Aorta (tissue), 5 donors: Measurements from ENCODE around the gene SLIT3. TPM values are rescaled to one million over a fixed set of nuclear protein-coding genes. Genes with fewer than 3 reads are reported as not detected.

ENCODE experiments used
- ATAC-seq: fragments of 200-7000 bp; cut with Tn5 transposase; one replicate; pipeline ENCODE4 v1.9.1; 2022; ENCODE audit warnings: moderate library complexity; ENCODE audit not compliant: low FRiP score
- DNase-seq, 2 donors: peaks; one replicate each; pipeline ENCODE4 v3.0.0-alpha.2; 2020
- H3K27ac ChIP-seq, 2 donors: one replicate each; pipeline ENCODE4 v1.5.1; 2013; ENCODE audit warnings: low read length in 2 of 2, mild to moderate bottlenecking in 2 of 2, moderate library complexity in 2 of 2, control low read depth in 1 of 2, inconsistent platforms in 1 of 2, low read depth in 1 of 2
- H3K27me3 ChIP-seq, 2 donors: one replicate each; pipeline ENCODE4 v1.6.1; 2013; ENCODE audit warnings: control low read depth in 1 of 2, low read length in 1 of 2, mild to moderate bottlenecking in 1 of 2, moderate library complexity in 1 of 2; ENCODE audit not compliant: insufficient read depth in 2 of 2, control insufficient read depth in 1 of 2
- H3K36me3 ChIP-seq, 2 donors: one replicate each; pipeline ENCODE4 v1.6.1; 2013; ENCODE audit warnings: control low read depth in 1 of 2, low read length in 1 of 2, mild to moderate bottlenecking in 1 of 2; ENCODE audit not compliant: insufficient read depth in 2 of 2, control insufficient read depth in 1 of 2
- H3K4me1 ChIP-seq, 2 donors: one replicate each; pipeline ENCODE4 v1.6.1; 2013; ENCODE audit warnings: low read length in 2 of 2, control low read depth in 1 of 2, mild to moderate bottlenecking in 1 of 2, moderate library complexity in 1 of 2; ENCODE audit not compliant: insufficient read depth in 2 of 2, control insufficient read depth in 1 of 2
- H3K4me3 ChIP-seq, 2 donors: one replicate each; pipeline ENCODE4 v1.5.1; 2013; ENCODE audit warnings: low read length in 2 of 2, control low read depth in 1 of 2, mild to moderate bottlenecking in 1 of 2
- H3K9me3 ChIP-seq: one replicate; pipeline ENCODE4 v1.6.1; 2013; ENCODE audit warnings: mild to moderate bottlenecking, low read length; ENCODE audit not compliant: control insufficient read depth
- WGBS, 2 donors: extraction: QIAGEN DNeasy Blood & Tissue Kit; methylation state at CpG; one replicate each; pipeline ENCODE4 v1.1.7; 2013; 5-methylcytosine and 5-hydroxymethylcytosine counted together
- intact Hi-C, 2 donors: fragments of 100-400 bp; cut with DNase I; formaldehyde crosslinking; loops; one replicate each; pipeline versions ENCODE4 v1.14.2 to v1.15.0; 2022
- polyA plus RNA-seq, 2 donors: library from polyadenylated mRNA; stranded (reverse); fragments of 200-250 nt; gene quantifications; one replicate each; pipeline ENCODE4 v1.2.3, GENCODE V29; 2013
- total RNA-seq, 2 donors: library from RNA; stranded (reverse); fragmentation: NEBNext Ultra II Directional; extraction: Animal tissue kit (Norgen Biotek cat#: 25700); gene quantifications; one replicate each; pipeline ENCODE4 v1.2.1, GENCODE V29; 2021
- donor health status: healthy with polysubstance abuse.
- donor health status: Bipolar disorder and iron deficiency.
- donor health status: DM: no; HTN: no; CAD: no.
- donor health status: DM: no; HTN: no; CAD: no.
- donor health status: DM: yes; HTN: yes; CAD: no.

Gene SLIT3
- total and polyA plus RNA-seq, 4 donors, result 8.6 to 108 (median 77.0) TPM

DNA sequence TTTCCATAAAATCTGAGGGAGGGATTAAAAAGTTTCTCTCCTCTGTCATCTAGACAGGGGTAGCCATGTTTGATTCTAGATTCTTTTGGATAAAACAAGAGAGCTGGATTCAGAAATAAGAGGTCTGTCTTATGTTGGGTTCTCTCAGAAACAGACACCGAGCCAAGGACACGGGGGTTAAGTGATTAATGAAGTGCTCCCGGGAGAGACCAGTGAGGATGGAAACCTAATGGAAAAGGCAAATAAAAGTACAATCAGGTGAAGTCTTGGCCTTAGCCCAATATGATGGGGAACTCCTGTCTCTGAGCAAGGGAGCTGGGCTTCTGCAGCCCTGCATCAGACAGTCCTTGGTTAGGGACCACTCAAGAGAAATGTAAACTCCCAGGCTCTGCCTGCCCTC is 413.0 kb downstream of the SLIT3 start:
- DNase-seq (no peak), ATAC-seq (no peak)
- no peak overlapping the region for H3K27ac ChIP-seq
- no peaks in the 10 kb centered on the region for H3K27me3 ChIP-seq
- H3K4me3 ChIP-seq, result no peak overlapping the region
- no peaks in the 10 kb centered on the region for H3K9me3 ChIP-seq
- intact Hi-C loops, result no loop called here
- 93 to 95% methylated on average over 3 of the region's 3 CpGs for WGBS, 2 donors
- no peaks in the 10 kb centered on the region for H3K4me1 ChIP-seq
- H3K36me3 ChIP-seq, result peaks cover 0 to under 1% of the 10 kb centered on the region in 2 donors

DNA sequence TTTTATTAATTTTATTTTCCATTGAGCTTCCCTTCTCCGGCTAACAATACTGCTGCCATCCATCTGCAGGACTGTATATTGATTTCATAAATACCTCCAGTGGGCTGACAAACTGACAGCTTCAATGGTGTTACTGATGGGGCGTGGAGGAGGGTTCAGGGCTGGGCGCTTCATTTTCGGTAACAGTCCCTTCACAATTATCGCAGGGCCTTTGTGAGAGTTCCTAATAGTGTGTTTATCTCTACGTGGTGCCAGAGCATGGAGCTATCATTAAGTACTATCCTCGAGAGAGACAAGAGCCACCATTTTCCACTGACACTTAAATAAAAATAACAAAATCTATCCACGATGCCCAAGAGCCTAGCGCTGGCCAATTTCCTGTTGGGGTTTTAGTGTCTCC is 414.8 kb downstream of the SLIT3 start:
- no peak overlapping the region for H3K27ac ChIP-seq
- no peak for DNase-seq
- no peak overlapping the region for H3K4me3 ChIP-seq
- WGBS, 2 donors, result 83 to 84% methylated on average over 9 of the region's 9 CpGs
- H3K27me3 ChIP-seq, result no peaks in the 10 kb centered on the region
- intact Hi-C loops, result no loop called here
- no peaks in the 10 kb centered on the region for H3K4me1 ChIP-seq
- H3K9me3 ChIP-seq, result no peaks in the 10 kb centered on the region
- ATAC-seq, result no peak
- peaks cover 0 to 2% of the 10 kb centered on the region in 2 donors for H3K36me3 ChIP-seq

DNA sequence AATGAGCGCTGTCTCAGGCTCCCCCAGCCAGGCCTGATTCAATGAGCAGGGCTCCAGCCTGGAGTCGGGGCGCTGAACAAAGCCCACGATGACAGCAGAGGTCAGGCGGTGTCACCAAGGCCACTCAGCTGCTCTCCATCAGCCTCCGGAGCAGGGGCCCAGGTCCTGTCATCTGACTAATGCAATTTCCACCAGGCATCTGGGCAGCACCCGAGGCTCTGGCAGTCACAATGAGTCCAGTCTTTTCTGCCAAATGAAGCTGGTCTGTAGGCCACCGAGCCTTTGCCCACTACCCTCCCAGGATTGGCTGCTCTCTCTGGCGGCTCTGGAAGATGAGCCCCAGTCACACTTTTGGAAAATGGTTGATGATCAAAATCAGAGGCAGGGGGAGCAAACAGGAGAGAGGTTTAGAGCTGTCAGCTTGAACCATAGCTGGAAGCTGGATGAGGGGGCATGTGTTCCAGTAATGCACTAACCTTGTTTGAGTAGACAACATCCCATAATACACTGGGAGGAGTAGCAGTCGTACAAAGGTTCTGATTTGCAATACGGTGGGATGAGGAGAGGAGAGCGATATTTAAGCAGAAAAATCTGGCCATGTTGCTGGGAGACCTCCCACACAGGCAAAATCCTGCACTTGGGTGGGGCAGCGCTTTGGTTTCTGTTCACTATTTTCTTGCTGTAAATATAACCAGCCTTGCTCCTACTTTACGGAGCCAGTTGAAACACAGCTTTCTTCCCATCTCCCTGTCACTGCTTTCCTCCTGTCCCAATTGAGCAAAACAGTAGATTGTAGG is 415.4 kb downstream of the SLIT3 start:
- Histone ChIP-seq H3K27me3 (no peaks in the 10 kb centered on the region), H3K27ac (no peak overlapping the region), H3K36me3 (peaks cover 0 to 2% of the 10 kb centered on the region in 2 donors), H3K4me1 (no peaks in the 10 kb centered on the region), H3K4me3 (no peak overlapping the region), H3K9me3 (no peaks in the 10 kb centered on the region)
- intact Hi-C loops, result no loop called here
- 54 to 59% methylated on average over 14 of the region's 14 CpGs for WGBS, 2 donors
- ATAC-seq (no peak), DNase-seq (no peak)

DNA sequence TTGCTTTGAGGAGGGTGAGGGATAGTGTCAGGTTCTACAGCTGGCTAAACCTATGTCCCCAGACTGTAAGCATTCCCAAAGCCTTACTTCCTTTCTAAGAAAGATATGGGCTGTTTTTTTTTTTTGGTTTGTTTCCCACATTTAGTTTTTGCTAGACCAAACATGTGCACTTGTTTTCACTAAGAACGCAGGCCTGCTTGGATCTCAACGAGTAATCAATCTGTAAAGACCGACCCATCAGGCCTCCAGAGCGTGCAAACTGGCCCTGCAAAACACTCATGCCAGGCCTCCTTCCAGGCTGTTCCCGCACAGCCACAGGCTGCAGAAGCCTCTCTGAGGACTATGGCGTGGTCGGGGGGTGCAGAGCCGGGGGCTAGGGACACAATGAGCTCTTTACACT is 416.9 kb downstream of the SLIT3 start:
- Histone ChIP-seq H3K27me3 (no peaks in the 10 kb centered on the region), H3K9me3 (no peaks in the 10 kb centered on the region), H3K36me3 (peaks cover 0 to 2% of the 10 kb centered on the region in 2 donors), H3K4me1 (no peaks in the 10 kb centered on the region), H3K4me3 (no peak overlapping the region), H3K27ac (no peak overlapping the region)
- intact Hi-C loops, result no loop called here
- 66 to 70% methylated on average over 8 of the region's 8 CpGs for WGBS, 2 donors
- ATAC-seq (no peak), DNase-seq (no peak)

DNA sequence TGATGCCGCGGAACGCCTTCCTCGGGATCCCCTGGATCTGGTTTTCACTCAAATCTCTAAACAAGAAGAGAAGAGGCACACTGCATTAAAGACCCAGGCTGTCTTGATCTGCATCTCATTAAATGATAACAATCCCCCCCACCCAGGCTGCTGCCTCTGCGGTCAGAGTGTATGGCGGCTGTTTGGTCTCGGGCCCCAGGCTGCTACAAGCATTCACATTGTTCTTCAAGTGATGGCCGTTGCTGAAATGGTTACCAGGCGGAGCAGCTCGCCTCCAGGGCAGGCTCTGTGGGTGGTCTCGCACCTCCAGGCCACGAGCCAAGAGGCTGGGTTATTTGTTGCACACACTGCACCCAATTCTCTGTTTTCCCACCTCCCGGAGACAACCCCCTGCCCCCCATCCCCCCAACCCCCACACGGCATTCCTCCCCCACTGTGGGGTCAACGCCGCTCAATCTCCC is 417.6 kb downstream of the SLIT3 start:
- H3K27ac ChIP-seq, result no peak overlapping the region
- DNase-seq (no peak), ATAC-seq (no peak)
- no peaks in the 10 kb centered on the region for H3K27me3 ChIP-seq
- no peaks in the 10 kb centered on the region for H3K4me1 ChIP-seq
- 92 to 95% methylated on average over 16 of the region's 16 CpGs for WGBS, 2 donors
- no peaks in the 10 kb centered on the region for H3K9me3 ChIP-seq
- intact Hi-C loops, result no loop called here
- H3K36me3 ChIP-seq, result peaks cover 0 to 2% of the 10 kb centered on the region in 2 donors
- H3K4me3 ChIP-seq, result no peak overlapping the region

DNA sequence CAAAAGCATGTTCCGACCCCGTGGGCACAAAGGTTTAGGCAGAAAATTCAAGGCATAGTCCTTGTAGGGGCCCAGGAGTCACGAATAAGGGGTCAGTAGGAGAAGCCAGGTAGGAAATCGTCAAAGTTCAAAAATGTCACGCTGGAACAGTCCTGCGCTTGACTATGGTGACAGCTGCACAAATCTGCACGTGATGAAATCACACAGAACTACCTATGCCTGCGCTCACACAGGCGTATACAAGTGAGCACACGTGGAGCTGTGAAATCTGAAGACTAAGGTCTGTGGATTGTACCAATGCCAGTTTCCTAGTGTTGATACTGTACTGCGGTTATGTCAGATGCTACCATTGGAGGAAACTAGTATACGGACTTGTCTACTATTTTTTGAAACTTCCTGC is 418.7 kb downstream of the SLIT3 start:
- intact Hi-C loops, result no loop called here

DNA sequence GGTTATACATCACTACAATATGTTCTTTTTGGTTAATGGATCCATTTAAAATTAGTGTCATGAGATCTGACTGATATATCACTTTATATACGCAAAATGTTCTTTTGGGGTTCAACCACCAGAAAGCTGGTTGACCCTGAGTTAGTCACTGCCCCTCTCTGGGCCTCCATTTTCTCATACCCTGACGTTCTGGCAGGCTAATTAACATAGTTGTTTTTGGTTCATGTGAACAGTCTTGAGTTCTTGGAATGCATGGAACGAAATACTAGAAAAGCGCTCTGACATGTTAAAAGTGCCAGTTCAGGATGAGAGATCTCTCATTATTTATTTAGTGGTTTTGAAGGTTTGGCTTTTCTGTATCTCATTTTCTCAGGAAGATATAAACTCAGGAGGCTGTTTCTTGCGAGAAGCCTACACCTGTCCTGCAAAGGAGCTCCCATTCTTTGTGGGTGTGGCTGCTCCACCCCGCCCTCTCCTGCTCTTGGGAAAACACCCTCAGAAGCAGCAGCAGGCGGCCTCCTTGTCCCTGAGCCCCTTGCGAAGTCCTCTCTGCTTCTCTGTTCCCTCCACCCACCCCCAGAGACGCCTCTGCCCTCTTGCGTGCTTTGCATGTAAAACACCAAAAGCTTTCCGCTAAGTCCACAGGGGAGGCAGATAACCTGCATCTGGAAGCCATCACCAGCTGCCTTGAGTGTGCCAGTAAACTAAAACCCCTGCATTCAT is 419.4 kb downstream of the SLIT3 start:
- Histone ChIP-seq H3K36me3 (peaks cover 0 to 2% of the 10 kb centered on the region in 2 donors), H3K9me3 (no peaks in the 10 kb centered on the region), H3K27me3 (no peaks in the 10 kb centered on the region), H3K4me1 (no peaks in the 10 kb centered on the region), H3K4me3 (no peak overlapping the region), H3K27ac (no peak overlapping the region)
- ATAC-seq, result no peak
- DNase-seq, result no peak
- 87 to 90% methylated on average over 11 of the region's 11 CpGs for WGBS, 2 donors
- intact Hi-C loops, result no loop called here

More for the DNA sequence above, 418.7 kb downstream of the SLIT3 start:
- H3K4me3 ChIP-seq, result no peak overlapping the region
- H3K9me3 ChIP-seq, result no peaks in the 10 kb centered on the region
- H3K27me3 ChIP-seq, result no peaks in the 10 kb centered on the region
- peaks cover 0 to 2% of the 10 kb centered on the region in 2 donors for H3K36me3 ChIP-seq
- no peaks in the 10 kb centered on the region for H3K4me1 ChIP-seq
- H3K27ac ChIP-seq, result no peak overlapping the region
- DNase-seq, result no peak
- 92 to 95% methylated on average over 12 of the region's 12 CpGs for WGBS, 2 donors
- no peak for ATAC-seq

DNA sequence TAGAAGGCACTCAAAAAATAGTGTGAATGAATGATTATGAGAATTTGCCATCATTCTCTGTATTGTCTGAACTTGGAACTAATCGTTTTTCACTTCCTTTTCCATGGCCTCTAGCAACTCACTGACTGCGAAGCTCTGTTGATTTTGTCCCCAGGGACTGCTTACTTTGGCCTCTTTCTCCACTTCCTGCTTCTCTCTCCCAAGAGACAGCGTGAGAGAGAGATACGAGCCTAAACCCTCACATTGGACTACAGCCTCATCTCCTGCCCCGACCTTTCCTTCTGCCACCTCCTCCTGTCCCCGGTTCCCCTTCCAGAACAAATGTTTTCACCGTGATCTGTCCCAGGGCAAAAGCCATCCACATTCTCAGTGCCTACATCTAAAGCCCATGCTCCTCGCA is 421.0 kb downstream of the SLIT3 start:
- intact Hi-C loops, result no loop called here

DNA sequence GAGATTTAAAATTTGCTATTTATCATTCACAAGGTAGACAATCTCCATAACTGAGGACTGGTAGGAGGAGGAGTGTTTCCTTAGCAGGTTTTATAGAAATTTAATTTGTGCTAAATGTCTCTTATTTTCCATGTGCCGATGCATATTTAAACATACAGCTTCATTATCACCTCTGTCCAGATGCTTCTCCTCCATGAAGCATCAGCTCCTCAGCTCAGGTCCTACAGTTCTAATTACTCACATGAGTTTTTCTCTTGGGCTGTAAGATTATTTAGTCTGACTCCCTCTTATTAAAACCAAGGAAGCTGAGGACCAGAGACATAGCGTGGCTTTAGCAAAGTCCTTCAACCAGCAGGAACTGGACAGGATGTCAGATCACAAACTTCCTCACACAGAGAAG is 421.6 kb downstream of the SLIT3 start:
- Histone ChIP-seq H3K27me3 (no peaks in the 10 kb centered on the region), H3K4me1 (no peaks in the 10 kb centered on the region), H3K4me3 (no peak overlapping the region), H3K27ac (no peak overlapping the region), H3K36me3 (peaks cover 0 to 2% of the 10 kb centered on the region in 2 donors), H3K9me3 (no peaks in the 10 kb centered on the region)
- ATAC-seq, result no peak
- intact Hi-C loops, result no loop called here
- DNase-seq, result no peak
- WGBS, 2 donors, result 96 to 97% methylated on average over 2 of the region's 2 CpGs

More for the DNA sequence above, 421.0 kb downstream of the SLIT3 start:
- ATAC-seq (no peak), DNase-seq (no peak)
- H3K36me3 ChIP-seq, result peaks cover 0 to 2% of the 10 kb centered on the region in 2 donors
- no peaks in the 10 kb centered on the region for H3K4me1 ChIP-seq
- no peak overlapping the region for H3K27ac ChIP-seq
- no peaks in the 10 kb centered on the region for H3K9me3 ChIP-seq
- no peaks in the 10 kb centered on the region for H3K27me3 ChIP-seq
- 5 to 10% methylated on average over 8 of the region's 8 CpGs for WGBS, 2 donors
- H3K4me3 ChIP-seq, result no peak overlapping the region
